Activated naive CD8-positive, alpha-beta T cell treated with anti-CD3 and anti-CD28 coated beads, Interleukin-2, amount 10 ng/mL, durations not matched to agents 7 days and 5 days (primary cell): Measurements from ENCODE around the gene RPEL1. TPM values are rescaled to one million over a fixed set of nuclear protein-coding genes. Genes with fewer than 3 reads are reported as not detected.
"Not testable (repeated sequence)": the region's sequence is repeated elsewhere in the genome, so short reads cannot be mapped to it uniquely, and the experiment has no call there.

Experiments
- ATAC-seq: fragments of 150-1000 bp; cut with Tn5 transposase; one replicate; pipeline ENCODE4 v1.10.0; 2021; ENCODE audit warnings: low read depth, moderate library complexity
- POLR2A ChIA-PET: fragments of 350-600 bp; sonication (Branson Sonifier 250); formaldehyde crosslinking; loops from one replicate; lab custom pipeline; 2021; ENCODE audit warnings: antibody characterized with exemption; lab: Charles Lee
- DNase-seq: peaks from one replicate; pipeline ENCODE4 v3.0.0; 2021
- H3K27ac Mint-ChIP-seq: one replicate; pipeline ENCODE4 v1.8.0; 2022; ENCODE audit warnings: mild to moderate bottlenecking, mixed read lengths
- H3K27me3 Mint-ChIP-seq: one replicate; pipeline ENCODE4 v1.8.0; 2022; ENCODE audit warnings: mild to moderate bottlenecking, moderate library complexity, mixed read lengths
- H3K36me3 Mint-ChIP-seq: one replicate; pipeline ENCODE4 v1.8.0; 2021; ENCODE audit warnings: mild to moderate bottlenecking, mixed read lengths
- H3K4me1 Mint-ChIP-seq: one replicate; pipeline ENCODE4 v1.8.0; 2021; ENCODE audit warnings: mixed read lengths
- H3K4me3 Mint-ChIP-seq: one replicate; pipeline ENCODE4 v1.8.0; 2022; ENCODE audit warnings: mild to moderate bottlenecking, moderate library complexity, mixed read lengths
- H3K9me3 Mint-ChIP-seq: one replicate; pipeline ENCODE4 v1.8.0; 2021; ENCODE audit warnings: mixed read lengths
- total RNA-seq, 2 experiments: library from RNA; stranded (reverse); gene quantifications; one replicate each; pipeline ENCODE4 v1.2.3, GENCODE V29; 2021

RPEL1 gene
- total RNA-seq, 2 experiments from 2014 or later, result not detected

DNA sequence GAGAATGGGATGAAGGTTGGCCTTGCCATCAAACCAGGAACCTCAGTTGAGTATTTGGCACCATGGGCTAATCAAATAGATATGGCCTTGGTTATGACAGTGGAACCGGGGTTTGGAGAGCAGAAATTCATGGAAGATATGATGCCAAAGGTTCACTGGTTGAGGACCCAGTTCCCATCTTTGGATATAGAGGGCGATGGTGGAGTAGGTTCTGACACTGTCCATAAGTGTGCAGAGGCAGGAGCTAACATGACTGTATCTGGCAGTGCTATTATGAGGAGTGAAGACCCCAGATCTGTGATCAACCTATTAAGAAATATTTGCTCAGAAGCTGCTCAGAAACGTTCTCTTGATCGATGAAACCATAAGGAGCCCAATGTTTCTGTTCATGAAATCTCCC is 637 bp downstream of the RPEL1 start:
- Mint-ChIP-seq H3K4me3 (no peak overlapping the region), H3K27me3 (peaks cover 6% of the 10 kb centered on the region), H3K36me3 (peaks cover 2% of the 10 kb centered on the region), H3K4me1 (peaks cover 8% of the 10 kb centered on the region), H3K27ac (no peak overlapping the region), H3K9me3 (peaks cover 2% of the 10 kb centered on the region)
- POLR2A ChIA-PET, result no interaction called here
- ATAC-seq, result no peak
- DNase-seq, result no peak

DNA sequence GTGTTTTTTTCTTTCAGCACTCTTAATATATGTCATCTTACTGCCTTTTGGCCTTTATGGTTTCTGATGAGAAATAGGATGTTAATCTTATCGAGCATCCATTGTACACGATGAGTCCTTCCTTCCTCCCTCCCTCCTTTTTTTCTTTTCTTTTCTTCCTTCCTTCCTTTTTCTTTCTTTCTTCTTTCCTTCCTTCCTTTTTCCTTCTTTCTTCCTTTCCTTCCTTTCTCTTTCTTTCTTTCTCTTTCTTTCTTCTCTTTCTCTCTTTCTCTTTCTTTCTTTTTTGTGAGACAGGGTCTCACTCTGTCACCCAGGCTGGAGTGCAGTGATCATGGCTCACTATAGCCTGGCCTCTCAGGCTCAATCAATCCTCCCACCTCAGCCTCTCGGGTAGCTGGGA is 8.4 kb downstream of the RPEL1 start:
- Mint-ChIP-seq H3K27ac (no peak overlapping the region), H3K27me3 (peaks cover 4% of the 10 kb centered on the region), H3K9me3 (peaks cover 8% of the 10 kb centered on the region), H3K4me3 (no peak overlapping the region), H3K4me1 (peaks cover 2% of the 10 kb centered on the region), H3K36me3 (peaks cover 3% of the 10 kb centered on the region)
- POLR2A ChIA-PET, result no interaction called here
- no peak for ATAC-seq
- no peak for DNase-seq

DNA sequence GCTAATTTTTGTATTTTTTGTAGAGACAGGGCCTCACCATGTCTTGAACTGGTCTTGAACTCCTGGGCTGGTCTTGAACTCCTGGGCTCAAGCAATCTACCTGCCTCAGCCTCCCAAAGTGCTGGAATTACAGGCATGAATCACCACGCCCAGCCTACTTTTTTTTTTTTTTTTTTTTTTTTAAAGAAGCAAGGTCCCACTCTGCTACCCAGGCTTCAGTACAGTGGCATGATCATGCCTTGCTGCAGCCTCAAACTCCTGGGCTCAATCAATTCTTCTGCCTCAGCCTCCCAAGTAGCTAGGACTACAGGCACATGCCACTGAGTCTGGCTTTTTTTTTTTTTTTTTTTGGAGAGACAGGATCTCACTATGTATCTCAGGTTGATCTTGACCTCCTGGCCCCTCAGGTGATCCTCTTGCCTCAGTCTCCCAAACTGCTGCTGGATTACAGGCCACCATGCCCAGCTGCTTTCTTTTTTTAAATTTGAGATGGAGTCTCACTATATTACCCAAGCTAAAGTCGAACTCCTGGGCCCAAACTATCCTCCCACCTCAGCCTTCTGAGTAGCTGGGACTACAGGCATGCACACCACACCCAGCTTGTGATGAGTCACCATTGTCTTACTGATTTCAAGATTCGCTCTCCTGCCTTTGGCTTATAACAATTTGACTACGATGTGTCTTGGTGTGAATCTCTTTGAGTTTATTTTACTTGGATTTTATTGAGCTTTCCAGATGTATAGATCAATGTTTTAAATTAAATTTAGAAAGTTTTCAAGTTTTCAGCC is 9.0 kb downstream of the RPEL1 start:
- H3K4me1 Mint-ChIP-seq, result peaks cover 2% of the 10 kb centered on the region
- H3K9me3 Mint-ChIP-seq, result peaks cover 11% of the 10 kb centered on the region
- no peak overlapping the region for H3K27ac Mint-ChIP-seq
- no peak for ATAC-seq
- no peak overlapping the region for H3K4me3 Mint-ChIP-seq
- H3K36me3 Mint-ChIP-seq, result peaks cover 3% of the 10 kb centered on the region
- no peak for DNase-seq
- POLR2A ChIA-PET, result no interaction called here
- peaks cover 4% of the 10 kb centered on the region for H3K27me3 Mint-ChIP-seq

DNA sequence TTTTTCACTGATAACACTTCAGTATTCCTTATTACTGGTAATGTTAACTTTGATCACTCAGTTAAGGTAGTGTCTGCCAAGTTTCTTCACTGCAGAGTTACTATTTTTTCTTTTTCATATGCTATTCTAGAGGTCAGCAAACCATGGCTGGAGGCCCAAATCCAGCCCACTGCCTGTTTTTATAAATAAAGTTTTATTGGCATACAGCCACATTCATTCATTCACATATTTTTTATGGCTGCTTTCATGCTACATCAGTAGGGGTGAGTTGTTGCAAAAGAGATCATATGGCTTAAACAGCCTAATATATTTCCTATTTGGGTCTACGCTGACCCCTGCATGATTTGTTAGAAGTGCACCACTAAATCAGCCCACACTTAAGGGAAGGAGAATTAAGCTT is 10.9 kb downstream of the RPEL1 start:
- peaks cover 7% of the 10 kb centered on the region for H3K9me3 Mint-ChIP-seq
- no peaks in the 10 kb centered on the region for H3K36me3 Mint-ChIP-seq
- no peaks in the 10 kb centered on the region for H3K4me1 Mint-ChIP-seq
- no peak for DNase-seq
- no peak for ATAC-seq
- peaks cover 4% of the 10 kb centered on the region for H3K27me3 Mint-ChIP-seq
- no peak overlapping the region for H3K4me3 Mint-ChIP-seq
- H3K27ac Mint-ChIP-seq, result no peak overlapping the region
- POLR2A ChIA-PET, result no interaction called here

DNA sequence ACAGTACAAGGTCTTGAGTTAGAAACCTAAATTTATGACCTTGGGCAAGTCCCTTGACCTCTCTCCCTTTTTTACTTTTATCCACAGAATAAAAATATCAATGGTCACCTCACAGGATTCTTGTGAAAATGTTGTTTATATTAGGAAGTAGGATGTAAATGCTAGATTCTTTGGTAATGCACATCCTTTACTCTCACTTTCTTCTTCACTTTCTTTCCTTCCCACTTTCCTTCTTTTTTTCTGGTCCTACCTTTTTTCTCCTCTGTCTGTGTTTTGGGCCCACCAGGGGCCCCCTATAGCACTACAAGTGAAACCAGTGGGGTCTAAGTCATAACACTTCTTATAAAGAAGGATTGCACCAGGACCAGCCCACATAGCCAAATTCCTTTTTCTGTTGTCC is 12.1 kb downstream of the RPEL1 start:
- ATAC-seq, result no peak
- no peak for DNase-seq
- Mint-ChIP-seq H3K4me1 (no peaks in the 10 kb centered on the region), H3K27me3 (peaks cover 4% of the 10 kb centered on the region), H3K9me3 (peaks cover 7% of the 10 kb centered on the region), H3K27ac (no peak overlapping the region), H3K36me3 (no peaks in the 10 kb centered on the region), H3K4me3 (no peak overlapping the region)
- POLR2A ChIA-PET, result no interaction called here

DNA sequence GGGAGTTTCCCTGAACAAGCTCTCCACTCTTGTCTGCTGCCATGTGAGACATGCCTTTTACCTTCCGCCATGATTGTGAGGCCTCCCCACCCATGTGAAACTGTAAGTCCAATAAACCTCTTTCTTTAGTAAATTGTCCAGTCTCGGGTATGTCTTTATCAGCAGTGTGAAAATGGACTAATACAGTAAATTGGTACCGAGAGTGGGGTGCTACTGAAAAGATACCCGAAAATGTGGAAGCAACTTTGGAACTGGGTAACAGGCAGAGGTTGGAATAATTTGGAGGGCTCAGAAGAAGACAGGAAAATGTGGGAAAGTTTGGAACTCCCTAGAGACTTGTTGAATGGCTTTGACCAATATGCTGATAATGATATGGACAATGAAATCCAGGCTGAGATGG is 13.2 kb downstream of the RPEL1 start:
- H3K4me1 Mint-ChIP-seq, ATAC-seq, H3K27me3 Mint-ChIP-seq, H3K36me3 Mint-ChIP-seq, H3K9me3 Mint-ChIP-seq, POLR2A ChIA-PET, DNase-seq, H3K27ac Mint-ChIP-seq, H3K4me3 Mint-ChIP-seq: not testable (repeated sequence)

DNA sequence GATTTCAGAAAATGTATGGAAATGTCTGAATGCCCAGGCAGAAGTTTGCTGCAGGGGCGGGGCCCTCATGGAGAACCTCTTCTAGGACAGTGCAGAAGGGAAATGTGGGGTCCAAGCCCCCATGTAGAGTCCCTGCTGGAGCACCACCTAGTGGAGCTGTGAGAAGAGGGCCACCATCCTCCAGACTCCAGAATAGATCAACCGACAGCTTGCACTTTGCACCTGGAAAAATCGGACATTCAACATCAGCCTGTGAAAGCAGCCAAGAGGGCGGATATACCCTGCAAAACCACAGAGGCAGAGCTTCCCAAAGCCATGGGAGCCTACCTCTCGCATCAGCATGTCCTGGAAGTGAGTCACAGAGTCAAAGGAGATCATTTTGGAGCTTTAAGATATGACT is 14.3 kb downstream of the RPEL1 start:
- POLR2A ChIA-PET, result no interaction called here
- H3K36me3 Mint-ChIP-seq, result no peaks in the 10 kb centered on the region
- DNase-seq (no peak), ATAC-seq (no peak)
- no peaks in the 10 kb centered on the region for H3K4me1 Mint-ChIP-seq
- peaks cover 5% of the 10 kb centered on the region for H3K27me3 Mint-ChIP-seq
- H3K27ac Mint-ChIP-seq, result no peak overlapping the region
- H3K4me3 Mint-ChIP-seq, result no peak overlapping the region
- H3K9me3 Mint-ChIP-seq, result peaks cover 7% of the 10 kb centered on the region

DNA sequence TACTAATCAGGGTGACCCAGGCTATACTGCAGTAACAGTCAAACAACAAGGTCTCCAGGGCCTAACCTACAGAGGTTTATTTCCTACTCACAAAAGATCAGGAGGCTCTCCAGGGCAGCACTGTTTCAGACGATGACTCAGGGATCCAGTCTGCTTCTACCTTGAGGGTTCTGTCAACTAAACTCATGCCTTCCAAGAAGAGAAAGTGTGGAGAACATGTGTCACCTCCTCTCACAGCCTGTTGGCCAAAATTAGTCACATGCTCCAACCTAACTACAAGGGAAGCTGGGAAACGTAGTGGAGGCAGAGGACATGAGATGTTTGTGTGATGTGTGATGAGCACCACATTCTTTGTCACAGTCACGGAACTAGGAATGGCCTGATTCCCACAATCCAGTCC is 16.5 kb downstream of the RPEL1 start:
- Mint-ChIP-seq H3K36me3 (no peaks in the 10 kb centered on the region), H3K4me3 (no peak overlapping the region), H3K27ac (no peak overlapping the region), H3K4me1 (no peaks in the 10 kb centered on the region), H3K27me3 (peaks cover 19% of the 10 kb centered on the region), H3K9me3 (peaks cover 7% of the 10 kb centered on the region)
- ATAC-seq, result no peak
- no peak for DNase-seq
- POLR2A ChIA-PET, result no interaction called here

DNA sequence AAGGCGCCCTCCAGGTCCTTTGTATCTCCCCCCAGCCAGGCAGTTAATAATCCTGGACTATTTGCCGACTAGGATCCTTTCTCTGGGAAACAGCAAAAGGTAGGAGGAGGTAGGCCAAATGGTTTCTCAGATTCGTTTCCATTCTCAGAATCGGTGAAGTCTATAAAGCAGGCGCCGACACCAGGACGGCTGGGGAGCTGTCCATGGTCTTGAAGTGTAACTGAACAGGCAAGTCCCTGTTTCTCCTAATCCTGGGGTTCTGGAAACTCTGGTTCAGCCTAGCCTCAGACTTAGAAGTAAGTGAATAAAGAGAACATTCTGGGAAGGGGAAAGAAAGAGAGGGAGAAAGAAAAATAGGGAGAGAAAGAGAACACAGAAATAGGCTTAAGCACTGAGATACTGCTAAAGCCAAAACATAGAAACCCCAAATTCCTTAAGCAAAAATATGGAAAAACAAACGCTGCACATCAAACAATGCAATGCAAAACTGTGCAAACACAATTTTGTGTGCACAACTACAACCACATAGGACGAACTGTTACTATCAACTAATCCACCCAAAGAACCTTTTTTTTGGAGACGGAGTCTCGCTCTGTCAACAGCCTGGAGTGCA is 20.1 kb downstream of the RPEL1 start:
- no peak for ATAC-seq
- H3K27ac Mint-ChIP-seq, result no peak overlapping the region
- H3K9me3 Mint-ChIP-seq, result no peaks in the 10 kb centered on the region
- H3K36me3 Mint-ChIP-seq, result no peaks in the 10 kb centered on the region
- H3K4me1 Mint-ChIP-seq, result no peaks in the 10 kb centered on the region
- peaks cover 26% of the 10 kb centered on the region for H3K27me3 Mint-ChIP-seq
- H3K4me3 Mint-ChIP-seq, result no peak overlapping the region
- POLR2A ChIA-PET, result no interaction called here
- DNase-seq, result peak; percentile 40

DNA sequence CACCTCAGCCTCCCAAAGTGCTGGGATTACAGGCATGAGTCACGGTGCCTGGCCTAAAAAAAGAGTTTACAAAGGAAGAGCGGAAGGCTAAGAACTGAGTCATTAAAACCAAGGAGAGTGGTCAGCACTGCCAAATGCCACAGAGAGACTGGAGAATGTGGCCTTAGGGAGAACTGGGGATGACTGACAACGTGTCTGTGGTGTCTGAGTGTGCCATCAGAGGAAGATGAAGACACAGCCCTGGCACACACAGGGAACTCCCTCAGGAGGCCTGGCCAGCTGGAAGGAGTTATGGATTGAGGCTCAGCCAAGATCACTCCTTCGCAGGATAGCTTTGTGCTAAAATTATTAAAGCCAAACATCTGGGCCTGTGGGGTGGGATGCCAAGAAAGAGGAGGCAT is 27.4 kb downstream of the RPEL1 start:
- H3K9me3 Mint-ChIP-seq, result no peaks in the 10 kb centered on the region
- H3K27me3 Mint-ChIP-seq, result peaks cover 33% of the 10 kb centered on the region
- H3K27ac Mint-ChIP-seq, result no peak overlapping the region
- no peaks in the 10 kb centered on the region for H3K36me3 Mint-ChIP-seq
- POLR2A ChIA-PET, result interaction anchor here (0.6 kb wide), 1 partner anchor 398 kb away, joined by 3 read pairs; no protein-coding TSS in a partner anchor
- H3K4me1 Mint-ChIP-seq, result no peaks in the 10 kb centered on the region
- no peak for DNase-seq
- no peak for ATAC-seq
- no peak overlapping the region for H3K4me3 Mint-ChIP-seq

DNA sequence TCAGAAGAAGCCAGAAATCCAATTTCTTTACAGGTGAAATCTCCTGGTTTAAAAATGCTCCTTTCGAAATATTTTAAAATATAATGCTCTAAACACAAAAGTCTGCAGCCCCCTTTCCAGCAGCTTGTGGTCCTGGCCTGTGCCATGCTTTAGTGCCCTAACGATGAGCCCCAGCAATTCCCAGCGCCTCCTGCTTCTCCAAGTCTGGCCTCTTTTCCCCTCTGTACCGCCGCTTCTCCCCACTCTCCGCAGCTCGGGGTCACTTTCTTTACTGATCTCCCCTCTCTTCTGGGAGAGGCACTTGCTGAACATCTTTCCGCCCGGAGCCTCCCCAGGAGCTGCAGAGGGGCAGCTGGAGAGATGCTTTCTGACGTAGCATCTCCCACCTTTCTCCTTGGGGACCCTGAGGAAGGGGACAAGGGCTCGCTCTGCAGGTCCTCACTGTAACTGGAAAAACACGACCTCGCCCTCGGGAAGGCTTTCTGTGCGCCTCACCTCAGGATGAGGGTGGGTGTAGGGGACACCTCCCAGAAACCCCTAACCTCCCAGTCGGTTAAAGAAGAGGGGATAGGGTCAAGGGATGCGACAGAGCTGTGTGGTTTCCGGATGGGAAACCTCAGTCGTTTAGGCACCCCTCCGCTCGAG is 30.7 kb downstream of the RPEL1 start:
- Mint-ChIP-seq H3K4me3 (peak overlapping the region; percentile 73), H3K4me1 (peaks cover 2% of the 10 kb centered on the region), H3K27me3 (peaks cover 57% of the 10 kb centered on the region), H3K36me3 (no peaks in the 10 kb centered on the region), H3K9me3 (peaks cover 1% of the 10 kb centered on the region), H3K27ac (no peak overlapping the region)
- DNase-seq, result no peak
- POLR2A ChIA-PET, result no interaction called here
- no peak for ATAC-seq

DNA sequence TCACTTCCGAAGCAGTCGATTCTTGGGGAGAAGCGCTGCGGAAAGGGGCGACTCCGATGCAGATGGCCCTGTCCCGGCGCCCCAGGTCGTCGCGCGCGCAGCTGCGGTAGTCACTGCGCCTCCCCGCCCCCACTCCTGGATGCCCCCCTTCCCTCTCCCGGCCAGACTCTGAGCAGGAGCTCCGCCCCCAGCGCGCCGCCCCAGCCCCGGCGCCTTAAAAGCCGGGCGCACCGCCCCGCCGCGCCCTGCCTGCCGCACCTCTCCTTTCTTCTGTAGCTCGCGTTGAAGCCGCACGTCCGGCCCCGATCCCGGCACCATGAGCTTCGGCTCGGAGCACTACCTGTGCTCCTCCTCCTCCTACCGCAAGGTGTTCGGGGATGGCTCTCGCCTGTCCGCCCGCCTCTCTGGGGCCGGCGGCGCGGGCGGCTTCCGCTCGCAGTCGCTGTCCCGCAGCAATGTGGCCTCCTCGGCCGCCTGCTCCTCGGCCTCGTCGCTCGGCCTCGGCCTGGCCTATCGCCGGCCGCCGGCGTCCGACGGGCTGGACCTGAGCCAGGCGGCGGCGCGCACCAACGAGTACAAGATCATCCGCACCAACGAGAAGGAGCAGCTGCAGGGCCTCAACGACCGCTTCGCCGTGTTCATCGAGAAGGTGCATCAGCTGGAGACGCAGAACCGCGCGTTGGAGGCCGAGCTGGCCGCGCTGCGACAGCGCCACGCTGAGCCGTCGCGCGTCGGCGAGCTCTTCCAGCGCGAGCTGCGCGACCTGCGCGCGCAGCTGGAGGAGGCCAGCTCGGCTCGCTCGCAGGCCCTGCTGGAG is 31.4 kb downstream of the RPEL1 start, which contains the start of gene INA:
Gene INA (plus strand): TSS at position 243 of the 817 bp plus-strand sequence. CDS start 74 bp downstream, at position 317.
- Mint-ChIP-seq H3K4me1 (peaks cover 2% of the 10 kb centered on the region), H3K9me3 (peaks cover 1% of the 10 kb centered on the region), H3K27ac (no peak within 1 kb of the TSS), H3K27me3 (peaks cover 60% of the 10 kb centered on the region), H3K36me3 (no peaks in the 10 kb centered on the region), H3K4me3 (peak within 1 kb of the TSS; percentile 73)
- POLR2A ChIA-PET, result interaction anchor here (0.6 to 0.7 kb wide), 2 partner anchors 98 to 613 kb away, joined by 3 to 4 read pairs; no protein-coding TSS in a partner anchor
- peak; percentile 48 for DNase-seq
- peak; percentile 46 for ATAC-seq
